ENCODE measurements around the gene PIGZ.

Gene PIGZ

DNA sequence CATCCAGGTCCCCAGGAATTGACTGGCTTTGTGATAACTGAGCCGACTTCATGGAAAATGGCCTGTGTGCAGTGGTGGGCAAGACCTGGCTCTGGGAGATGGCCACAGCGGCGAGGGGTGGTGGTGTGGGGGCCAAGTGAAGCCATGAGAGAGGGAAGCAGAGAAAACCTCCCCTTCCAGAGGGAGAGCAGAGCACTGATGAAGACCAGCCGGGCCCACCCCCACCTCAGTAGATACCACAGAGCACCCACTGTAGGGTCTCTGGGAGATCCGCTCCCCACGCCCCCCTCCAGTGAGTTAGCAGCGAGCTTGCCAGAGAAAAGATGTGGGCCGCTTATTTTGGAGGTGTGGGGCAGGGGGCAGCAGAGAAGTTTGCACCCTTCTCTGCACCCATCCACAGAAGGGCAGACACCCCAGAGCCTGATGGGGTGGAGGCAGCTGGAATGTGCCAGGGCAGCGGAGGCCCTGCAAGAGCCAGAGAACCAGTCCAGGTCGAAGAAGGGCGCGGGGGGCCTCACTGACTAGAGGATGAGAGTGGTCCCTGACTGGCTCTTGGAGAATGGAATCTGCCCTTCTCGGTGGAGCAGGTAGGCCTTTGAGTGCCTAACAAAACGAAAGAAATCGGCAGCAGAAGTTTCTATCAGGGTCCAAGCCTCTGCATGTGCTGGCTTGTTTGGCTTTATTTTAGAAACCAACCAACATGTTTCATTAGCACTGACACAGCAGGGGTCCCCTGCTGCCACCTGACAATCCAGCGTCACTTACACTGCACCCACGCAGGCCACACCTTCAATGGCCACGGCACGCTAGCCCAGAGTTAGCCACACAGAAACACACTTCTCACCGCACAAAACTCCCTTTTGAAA lies 32.7 kb upstream of the PIGZ start:
- no peak for DNase-seq

DNA sequence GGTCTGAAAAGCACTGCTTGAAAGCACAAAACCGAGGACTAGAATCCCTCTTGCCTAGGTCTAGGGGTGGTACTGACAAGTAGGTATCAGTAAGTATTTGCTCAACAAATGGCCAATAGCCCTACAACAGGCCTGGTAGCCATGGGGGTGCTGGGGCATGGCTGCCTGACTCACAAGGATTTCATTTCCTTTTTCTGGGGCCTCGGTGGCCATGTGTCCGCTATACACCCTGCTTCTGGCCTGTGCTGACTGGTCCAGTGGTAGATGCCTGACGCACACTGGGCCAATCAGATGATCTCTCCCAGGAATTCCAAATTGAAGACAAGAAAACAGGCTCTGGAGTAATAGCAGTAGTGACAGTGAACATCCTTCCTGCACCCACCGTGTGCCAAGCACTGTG lies 31.6 kb upstream of the PIGZ start:
- DNase-seq: no peak

DNA sequence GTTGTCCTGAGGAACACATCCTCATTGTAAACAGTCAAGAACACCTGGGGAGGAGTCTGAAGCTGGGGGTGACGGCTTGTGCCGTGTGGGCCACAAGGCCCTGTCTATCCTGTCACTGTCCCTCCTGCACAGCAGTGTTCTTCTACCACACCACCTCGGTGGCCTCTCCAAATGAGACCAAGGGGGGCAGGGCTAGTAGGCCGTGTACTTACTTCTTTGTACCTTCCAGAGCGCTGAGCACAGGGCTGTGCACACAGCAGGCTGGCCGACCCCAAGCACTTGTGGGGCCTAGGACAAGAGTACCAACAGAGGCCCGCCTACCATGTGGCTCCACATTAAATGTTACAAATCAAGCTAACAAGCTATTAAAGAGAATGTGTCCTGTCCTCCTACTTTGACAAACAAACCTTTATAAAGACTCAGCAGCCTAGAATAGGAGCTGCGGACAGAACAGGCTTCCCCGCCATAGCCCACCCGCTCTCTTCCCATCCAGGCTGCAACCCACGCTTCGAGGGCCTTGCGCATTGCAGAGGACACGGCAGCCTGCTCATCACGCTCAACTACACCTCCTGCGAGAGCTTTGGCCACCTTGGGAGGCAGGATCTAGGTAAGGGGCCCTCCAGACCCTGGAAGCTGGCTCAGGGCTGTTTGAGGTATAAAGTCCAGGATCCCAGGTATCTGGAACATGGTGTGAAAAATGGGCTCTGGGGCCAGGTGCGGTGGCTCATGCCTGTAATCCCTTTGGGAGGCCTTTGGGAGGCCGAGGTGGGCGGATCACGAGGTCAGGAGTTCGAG lies 30.5 kb upstream of the PIGZ start:
- no peak for DNase-seq

DNA sequence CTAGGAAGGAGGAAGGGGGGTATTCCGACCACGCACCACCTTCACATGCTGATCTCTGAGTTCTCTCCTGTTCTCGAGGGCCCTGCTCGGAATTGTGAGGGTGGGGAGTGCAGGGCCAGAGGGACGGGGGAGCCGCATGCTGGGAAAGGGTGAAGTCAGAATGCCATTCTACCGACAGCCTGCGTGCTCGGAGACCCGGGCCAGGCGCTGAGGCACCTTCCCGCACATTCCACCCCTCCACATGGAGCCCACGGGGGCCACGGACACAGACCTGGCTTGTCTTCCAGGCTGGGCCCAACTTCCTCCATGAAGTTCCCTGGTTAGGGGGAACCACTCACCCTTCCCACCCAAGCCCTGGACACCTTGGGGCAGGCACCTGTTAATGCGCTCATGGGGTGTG lies 28.7 kb upstream of the PIGZ start:
- no peak for DNase-seq

DNA sequence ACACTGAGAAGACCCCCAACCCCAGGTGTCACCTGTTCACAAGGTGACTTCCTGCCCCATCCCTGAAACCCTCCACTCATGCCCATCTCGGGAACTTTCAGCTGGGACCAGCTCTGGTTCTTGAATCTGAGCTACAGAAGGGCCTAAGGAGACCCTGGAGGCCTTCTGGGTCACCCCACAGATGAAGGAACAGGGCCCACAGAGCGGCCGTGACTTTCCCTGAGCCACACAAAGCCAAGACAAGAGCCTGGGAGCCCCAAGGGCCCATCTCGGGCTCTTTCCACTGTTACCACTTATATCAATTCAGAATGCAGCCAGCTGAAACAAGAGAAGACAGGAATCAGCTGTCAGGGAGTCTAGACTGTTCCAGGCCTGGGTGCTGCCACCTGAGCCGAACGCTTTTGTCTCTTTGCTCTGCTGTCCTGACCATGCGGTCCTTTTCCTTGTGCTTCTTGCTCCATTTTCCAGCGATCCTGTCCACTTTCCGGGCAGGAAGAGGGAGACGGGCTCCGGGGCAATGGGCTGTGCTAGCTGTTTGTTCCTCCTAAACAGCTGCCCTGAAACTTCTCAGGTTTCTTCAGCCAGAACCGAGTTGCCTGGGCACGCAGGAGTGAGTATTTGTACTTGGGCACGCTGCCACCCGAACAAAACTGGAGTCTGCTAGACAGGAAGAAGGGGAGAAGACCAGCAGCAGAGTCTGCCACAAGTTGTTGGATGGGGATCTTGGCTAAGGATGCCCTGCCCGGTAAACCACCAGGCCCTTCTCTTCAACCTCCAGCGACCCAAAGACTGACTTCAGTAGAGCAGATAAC lies 28.0 kb upstream of the PIGZ start:
- DNase-seq: no peak

DNA sequence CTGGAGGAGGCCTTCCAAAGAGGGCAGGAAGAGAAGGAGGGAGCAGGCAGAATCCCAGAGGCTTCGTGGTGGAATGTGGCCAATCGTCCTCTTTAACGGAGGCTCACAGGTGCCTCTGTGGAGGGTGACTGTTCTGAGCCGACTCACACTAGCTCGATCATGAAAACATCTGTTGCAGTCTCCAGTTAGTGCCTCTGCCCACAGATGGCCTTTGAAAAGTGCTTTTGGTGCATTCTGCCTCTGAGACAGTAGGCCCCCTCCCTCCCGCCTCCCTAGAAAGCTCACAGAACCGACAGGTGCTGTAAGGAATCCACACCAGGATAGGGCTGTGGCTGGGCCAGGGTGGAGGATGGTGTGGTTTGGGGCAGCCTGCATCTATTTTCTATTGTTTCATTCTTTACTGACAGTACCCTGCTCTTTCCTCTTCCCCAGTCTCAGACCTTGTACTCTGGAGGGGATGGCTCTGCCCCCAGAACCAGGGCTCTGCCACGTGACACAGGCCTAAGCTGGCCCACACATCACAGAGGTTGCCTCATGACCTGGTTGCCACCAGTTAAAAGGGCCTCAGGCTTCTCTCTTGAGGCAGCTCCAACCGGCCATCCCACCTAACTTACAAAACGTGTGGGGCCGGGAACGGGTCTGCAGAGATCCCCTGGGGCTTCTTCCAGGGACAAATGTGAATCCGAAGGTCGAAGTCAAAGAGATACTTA lies 27.2 kb upstream of the PIGZ start:
- DNase-seq: no peak

DNA sequence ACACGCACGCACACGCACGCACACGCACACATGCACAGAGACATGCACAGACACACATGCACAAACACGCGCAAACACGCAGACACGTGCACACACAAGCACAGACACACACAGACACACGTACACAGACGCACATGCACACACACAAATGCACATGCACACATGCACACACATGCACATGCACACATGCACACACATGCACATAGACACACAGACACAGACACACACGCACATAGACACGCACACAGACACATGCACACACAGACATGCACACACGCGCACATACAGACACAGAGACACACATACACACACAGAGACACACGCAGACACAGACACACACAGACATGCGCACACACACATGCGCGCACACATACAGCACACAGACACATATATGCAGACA lies 26.4 kb upstream of the PIGZ start:
- no peak for DNase-seq

DNA sequence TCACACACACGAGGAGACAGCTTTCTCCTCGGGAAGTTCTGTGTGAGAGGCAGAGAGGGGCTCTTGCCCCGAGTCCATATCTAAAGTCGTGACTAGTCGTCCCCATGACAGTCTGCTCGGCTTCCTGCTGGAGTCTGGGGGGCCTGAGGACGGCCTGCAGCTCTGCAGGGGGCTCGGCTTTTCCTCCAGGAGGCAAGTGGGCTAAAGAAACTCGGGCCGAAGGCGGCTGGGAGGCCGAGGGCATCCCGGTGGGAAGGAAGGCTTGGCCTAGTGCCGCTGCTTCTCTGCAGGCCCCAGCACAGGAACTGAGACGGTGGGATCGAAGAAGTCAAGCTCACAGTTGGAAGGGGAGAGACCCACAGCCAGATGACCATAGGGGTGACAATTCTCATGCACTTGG lies 25.4 kb upstream of the PIGZ start:
- no peak for DNase-seq

DNA sequence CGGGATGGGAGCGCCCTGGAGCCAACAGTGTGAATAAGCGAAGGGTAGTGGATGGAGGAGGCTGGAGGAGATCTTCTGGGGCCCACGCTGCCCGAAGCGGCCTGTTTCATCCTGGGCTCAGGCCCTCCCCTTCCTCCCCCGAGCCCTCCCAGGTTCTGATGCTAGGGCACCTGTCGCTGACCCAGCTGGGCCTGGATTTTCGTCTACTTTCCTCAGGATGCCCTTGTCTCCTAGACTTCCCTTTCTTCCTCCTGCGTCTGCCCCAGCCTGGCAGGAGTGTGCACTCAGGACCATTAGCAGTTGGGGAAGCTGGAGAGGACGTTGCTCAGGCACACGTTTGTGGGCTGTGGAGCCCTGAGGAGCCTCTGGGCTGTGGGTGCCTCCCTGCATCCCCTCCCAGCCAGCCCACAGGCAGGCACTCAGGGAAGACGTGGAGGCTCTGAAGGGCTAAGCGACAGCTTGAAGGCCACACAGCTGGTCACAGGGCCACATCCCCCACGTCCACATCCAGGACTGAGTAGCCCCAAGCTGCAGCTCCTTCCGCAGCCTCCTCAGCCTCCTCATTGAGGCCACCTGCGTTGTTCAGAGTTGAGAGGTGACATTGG lies 23.9 kb upstream of the PIGZ start:
- no peak for DNase-seq

DNA sequence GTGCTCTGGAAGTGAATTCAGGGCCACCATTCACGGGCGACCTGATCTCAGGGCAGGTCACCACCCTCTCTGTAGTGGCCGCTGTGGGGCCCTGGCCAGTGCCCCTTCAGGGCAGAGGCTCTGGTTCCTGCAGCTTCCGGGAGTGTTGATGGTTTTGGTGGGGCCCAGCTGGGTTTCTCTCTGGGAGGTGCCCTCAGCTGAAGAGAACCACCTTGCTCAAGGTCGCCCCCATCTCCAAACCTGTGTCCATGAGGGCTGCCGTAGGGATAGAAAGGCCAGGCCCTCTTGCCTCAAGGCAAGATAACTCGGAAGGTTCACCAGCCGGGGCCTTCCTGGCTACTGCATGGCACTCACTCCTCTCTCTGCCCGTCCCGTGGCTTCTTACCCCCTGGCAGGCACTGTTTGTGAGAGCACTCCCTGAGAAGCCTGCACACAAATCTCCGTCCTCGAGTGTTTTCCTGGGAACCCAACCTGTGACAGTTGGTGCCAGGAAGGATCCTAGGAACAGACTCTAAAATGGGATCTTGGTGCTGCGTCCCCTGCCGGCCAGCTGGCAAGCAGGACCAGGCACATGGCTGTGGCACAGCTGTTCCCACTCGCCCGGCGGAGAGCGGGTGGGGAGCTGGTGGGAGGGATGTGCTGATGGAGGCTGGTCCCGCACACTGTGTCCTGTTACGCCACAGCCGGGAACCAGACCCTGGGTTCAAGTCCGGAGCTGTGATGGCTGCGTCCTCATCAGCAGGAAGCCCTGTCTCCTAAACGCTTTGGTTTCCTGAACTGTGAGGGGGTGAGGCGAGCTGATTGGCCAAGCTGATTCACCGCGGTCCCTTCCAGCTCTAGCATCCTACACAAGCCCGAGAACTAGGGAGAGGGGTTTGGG lies 23.2 kb upstream of the PIGZ start:
- DNase-seq: no peak

DNA sequence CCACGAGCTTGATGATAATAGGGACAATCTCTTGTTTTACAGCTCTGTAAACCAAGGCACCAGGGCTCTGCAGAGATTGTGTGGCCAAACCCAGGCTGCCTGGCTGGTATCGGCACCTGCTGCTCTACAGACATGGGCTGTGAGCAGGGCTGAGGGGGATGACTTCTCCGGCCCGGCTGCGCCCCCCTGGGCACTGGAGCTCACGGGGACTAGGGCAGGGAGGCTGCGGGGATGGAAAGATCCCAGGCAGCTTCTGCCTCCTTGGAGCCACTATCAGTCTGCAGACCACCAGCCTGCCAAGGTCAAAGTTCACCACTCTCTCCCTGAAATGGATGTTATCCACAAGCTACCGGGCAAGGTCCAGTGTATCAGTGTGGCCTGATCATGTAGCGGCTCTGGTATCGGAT lies 22.0 kb upstream of the PIGZ start:
- no peak for DNase-seq

DNA sequence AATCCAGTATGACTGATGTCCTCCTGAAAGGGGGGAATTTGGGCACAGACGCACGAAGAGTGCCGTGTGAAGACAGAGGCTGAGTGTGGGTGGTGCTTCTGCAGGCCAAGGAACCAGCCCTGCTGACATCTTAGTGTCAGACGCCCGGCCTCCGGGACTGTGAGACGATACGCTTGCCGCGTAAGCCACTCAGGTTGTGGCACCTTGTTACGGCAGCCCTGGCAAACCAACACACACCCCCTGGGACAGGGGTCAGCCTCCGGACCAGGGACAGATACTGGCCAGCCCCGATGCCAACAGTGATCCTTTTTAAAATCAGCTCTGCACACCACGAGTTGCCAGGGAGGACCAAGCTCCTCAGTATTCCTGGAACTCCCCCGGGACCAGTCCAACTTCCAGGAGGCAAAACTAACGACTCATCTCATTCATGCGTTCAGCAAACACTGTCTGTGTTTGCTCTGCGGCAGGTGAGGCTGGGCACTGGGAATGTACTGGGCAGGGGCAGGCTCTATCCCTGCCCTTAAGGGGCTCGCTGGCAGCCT lies 21.2 kb upstream of the PIGZ start:
- no peak for DNase-seq

DNA sequence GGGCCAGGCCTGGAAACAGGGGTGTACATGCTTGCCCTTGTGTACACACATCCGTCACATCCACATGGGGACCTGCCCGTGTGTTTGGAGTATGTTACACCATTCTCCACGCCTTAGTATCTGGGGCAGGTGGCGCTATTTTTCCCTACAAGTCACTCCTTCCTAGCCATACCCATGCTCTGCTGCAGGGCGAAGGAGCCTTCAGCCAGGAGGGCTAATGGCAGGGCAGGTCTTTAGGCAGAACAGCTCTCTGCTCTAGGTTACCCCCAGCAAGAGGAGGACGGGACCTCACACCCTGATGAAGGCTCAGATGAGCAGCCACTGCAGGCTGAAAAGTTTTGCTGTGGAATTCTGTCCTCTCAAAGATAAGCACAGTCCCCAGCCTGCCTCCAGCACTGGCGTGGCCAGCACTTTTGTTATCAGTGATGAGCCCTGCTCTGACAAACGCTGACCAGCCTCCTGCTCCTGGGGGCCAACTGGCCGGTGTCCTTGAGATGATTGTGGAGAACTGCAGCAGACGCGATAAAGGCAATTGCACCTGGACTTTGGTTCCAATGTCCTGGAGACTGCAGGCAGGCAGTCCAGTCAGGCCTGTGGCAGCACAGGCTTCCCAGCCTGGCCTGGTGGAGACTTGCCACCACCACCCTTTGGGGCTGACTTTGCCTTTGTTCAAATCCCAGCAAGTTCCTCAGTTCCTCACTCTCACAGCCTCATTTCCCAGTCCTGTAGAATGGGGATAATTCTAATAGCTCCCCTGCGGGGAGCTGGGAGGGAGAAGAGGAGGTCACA lies 19.8 kb upstream of the PIGZ start:
- no peak for DNase-seq

DNA sequence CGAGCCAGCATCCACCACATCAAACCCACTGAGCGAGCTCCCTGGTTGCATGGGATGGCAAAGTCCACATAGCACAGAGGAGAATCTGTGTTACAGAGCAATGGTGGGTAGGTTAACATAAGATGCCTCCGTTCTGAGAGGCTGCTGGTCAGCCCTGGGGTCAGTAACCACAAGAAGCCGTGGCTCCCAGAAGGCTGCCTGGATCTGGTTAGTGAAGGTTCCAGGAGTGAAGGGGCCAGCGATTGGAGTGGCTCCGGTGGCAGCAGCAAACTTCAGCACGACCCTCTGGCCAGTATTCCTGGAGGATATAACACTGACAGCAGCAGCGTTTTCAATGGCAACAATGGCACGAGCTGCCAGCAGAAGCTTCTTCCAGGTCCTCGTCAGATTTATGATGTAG lies 18.4 kb upstream of the PIGZ start:
- no peak for DNase-seq

DNA sequence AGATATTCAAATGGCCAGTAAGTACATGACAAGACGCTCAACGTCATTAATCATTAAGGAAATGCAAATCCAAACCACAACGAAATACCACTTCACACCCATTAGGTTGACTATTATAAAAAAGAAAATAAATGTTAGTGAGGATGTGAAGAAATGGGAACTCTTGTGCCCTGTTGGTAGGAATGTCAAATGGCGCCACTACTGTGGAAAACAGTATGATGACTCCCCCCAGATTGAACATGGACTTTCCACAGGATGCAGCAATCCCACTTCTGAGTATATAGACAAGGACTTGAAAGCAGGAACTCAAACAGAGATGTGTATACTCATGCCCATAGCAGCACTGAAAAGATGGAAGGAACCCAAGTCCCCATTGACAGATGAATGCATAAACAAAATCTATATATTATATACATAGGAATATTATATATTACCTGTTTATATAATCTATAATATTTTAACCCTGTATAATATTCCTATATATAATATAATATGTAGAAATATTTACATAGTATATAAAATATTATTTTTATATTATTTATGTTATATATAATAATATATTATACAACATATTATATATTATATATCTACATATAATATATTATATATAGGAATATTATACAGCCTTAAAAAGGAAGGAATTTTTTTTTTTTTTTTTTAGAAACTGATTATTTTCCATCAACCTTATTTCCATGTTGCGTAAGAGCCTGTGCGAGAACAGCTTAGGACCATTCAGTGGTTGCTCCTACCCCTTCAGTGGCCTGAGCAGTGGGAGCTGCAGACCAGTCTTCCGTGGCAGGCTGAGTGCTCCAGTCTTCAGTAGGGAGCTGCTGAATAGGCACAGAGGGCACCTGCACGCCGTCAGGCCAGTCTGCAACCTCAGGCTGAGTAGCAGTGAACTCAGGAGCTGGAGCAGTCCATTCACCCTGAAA lies 17.6 kb upstream of the PIGZ start:
- DNase-seq: no peak

DNA sequence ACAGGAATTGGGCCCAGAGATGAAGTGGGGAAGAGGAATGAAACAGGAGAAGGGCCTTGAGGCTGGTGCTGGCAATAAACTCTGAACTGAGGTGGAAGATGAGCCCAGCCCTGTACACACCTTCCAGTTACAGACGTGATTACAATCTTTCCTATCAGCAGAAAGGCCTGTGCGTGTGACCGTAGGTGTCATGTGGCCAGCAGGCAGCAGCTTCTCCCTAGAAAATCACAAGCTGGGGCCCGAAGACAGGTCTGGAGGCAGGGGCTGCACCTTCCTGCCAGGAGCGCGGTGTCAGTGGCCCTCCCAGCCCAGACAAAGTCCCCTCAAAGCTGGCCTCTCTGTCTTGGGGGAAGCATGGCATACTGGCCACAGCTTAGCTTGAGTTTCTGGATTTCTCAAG lies 16.7 kb upstream of the PIGZ start:
- no peak for DNase-seq

DNA sequence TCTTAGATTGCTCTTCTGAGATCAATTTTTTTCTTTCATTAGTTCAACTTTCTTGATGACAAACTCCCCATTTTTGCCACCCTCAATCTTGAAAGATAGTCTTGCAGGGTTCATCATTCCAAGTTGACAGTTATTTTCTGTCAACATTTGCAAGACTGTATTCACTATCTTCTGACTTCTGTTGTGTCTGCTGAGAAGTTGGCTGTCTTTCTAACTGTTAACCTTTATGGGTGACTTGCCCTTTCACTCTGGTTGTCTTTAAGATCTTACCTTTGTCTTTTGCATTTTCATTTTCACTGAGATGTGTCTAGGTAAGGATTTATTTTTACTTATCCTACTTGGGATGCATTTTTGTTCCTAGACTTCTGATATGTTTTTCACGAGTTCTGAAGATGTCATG lies 14.6 kb upstream of the PIGZ start:
- no peak for DNase-seq

DNA sequence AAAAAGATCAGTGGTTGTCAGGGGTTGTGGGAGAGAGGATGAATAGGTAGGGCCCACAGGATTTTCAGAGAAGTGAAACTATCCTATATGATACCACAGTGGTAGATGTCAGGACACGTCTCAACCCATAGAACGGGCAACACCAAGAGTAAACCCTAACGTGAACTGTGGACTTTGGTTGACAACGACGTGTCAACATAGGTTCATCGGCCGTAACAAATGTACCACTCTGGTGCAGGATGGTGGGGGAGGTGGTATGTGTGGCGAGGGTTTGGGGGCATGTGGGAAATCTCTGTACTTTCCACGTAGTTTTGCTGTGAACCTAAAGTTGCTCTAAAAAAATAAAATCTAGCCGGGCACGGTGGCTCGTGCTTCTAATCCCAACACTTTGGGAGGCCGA lies 13.0 kb upstream of the PIGZ start:
- no peak for DNase-seq

DNA sequence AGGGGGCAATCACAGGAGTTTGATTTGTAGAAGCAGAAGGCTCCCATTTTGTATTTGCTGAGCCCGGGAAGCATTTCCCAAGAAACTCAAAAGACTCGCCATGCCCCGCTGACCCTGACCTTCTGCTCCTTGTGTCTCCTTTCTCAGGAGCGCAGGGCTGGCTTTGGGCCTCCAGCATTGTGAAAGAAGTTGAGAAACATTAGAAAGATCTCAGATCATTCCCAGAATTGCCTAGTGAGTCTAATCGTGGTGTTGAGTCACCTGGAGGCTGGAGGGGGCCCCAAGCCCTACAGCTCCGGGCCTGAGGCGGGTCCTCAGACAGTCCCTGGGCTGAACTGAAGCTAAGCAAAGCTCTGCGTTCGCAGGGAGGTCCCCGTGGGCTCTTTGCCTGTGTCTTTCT lies 10.9 kb upstream of the PIGZ start:
- no peak for DNase-seq

Data from SW 1271 (cell line).